ENCODE results near the gene MIDN.

The MIDN gene

GRCh38 chr19:1214862-1215731, 33.3 kb upstream of the MIDN start:
- DNase-seq = no peak
- TF ChIP-seq GATA1 (IDR thresholded peaks at IDR 0.05; ENCODE audit: low read depth, low read length) = no peak
- TF ChIP-seq POLR2A (IDR thresholded peaks at IDR 0.05; ENCODE audit: low read length) = no peak

- no peak for DNase-seq
- TF ChIP-seq POLR2A (IDR thresholded peaks at IDR 0.05; ENCODE audit: low read length) (no peak), GATA1 (IDR thresholded peaks at IDR 0.05; ENCODE audit: low read depth, low read length) (no peak)
These were observed 31.6 kb upstream of the MIDN start for GRCh38 chr19:1216756-1217155.

GRCh38 chr19:1217366-1217765, 31.0 kb upstream of the MIDN start:
- TF ChIP-seq POLR2A (IDR thresholded peaks at IDR 0.05; ENCODE audit: low read length) (no peak), GATA1 (IDR thresholded peaks at IDR 0.05; ENCODE audit: low read depth, low read length) (no peak)
- DNase-seq = no peak

GRCh38 chr19:1218751-1219567, 29.4 kb upstream of the MIDN start:
- TF ChIP-seq GATA1 (IDR thresholded peaks at IDR 0.05; ENCODE audit: low read depth, low read length) = no peak
- no peak for TF ChIP-seq POLR2A (IDR thresholded peaks at IDR 0.05; ENCODE audit: low read length)
- DNase-seq = no peak

GRCh38 chr19:1219786-1220476, 28.5 kb upstream of the MIDN start:
- DNase-seq = no peak
- no peak for TF ChIP-seq GATA1 (IDR thresholded peaks at IDR 0.05; ENCODE audit: low read depth, low read length)
- TF ChIP-seq POLR2A (IDR thresholded peaks at IDR 0.05; ENCODE audit: low read length) = no peak

GRCh38 chr19:1220477-1220930, 27.9 kb upstream of the MIDN start:
- TF ChIP-seq POLR2A (IDR thresholded peaks at IDR 0.05; ENCODE audit: low read length) = no peak
- TF ChIP-seq GATA1 (IDR thresholded peaks at IDR 0.05; ENCODE audit: low read depth, low read length) = no peak
- DNase-seq = no peak

GRCh38 chr19:1220976-1221903, 27.1 kb upstream of the MIDN start:
- TF ChIP-seq POLR2A (IDR thresholded peaks at IDR 0.05; ENCODE audit: low read length) = no peak
- no peak for TF ChIP-seq GATA1 (IDR thresholded peaks at IDR 0.05; ENCODE audit: low read depth, low read length)
- DNase-seq = peak; percentile 40 to 47

- TF ChIP-seq POLR2A (IDR thresholded peaks at IDR 0.05; ENCODE audit: low read length) = no peak
- TF ChIP-seq GATA1 (IDR thresholded peaks at IDR 0.05; ENCODE audit: low read depth, low read length) = no peak
- no peak for DNase-seq
These were observed 26.5 kb upstream of the MIDN start for GRCh38 chr19:1221904-1222255.

GRCh38 chr19:1222394-1222793, 26.0 kb upstream of the MIDN start:
- TF ChIP-seq GATA1 (IDR thresholded peaks at IDR 0.05; ENCODE audit: low read depth, low read length) (no peak), POLR2A (IDR thresholded peaks at IDR 0.05; ENCODE audit: low read length) (no peak)
- no peak for DNase-seq

GRCh38 chr19:1223018-1223855, 25.1 kb upstream of the MIDN start:
- DNase-seq = peak; percentile 43 to 59
- TF ChIP-seq POLR2A (IDR thresholded peaks at IDR 0.05; ENCODE audit: low read length) (no peak), GATA1 (IDR thresholded peaks at IDR 0.05; ENCODE audit: low read depth, low read length) (no peak)

GRCh38 chr19:1224047-1224825, 24.1 kb upstream of the MIDN start:
- TF ChIP-seq POLR2A (IDR thresholded peaks at IDR 0.05; ENCODE audit: low read length) = no peak
- TF ChIP-seq GATA1 (IDR thresholded peaks at IDR 0.05; ENCODE audit: low read depth, low read length) = no peak
- no peak for DNase-seq
